Spleen (tissue), 11 donors: ENCODE measurements around the gene NDUFC2. TPM values are rescaled to one million over a fixed set of nuclear protein-coding genes. Genes with fewer than 3 reads are reported as not detected.

Experiments
- DNase-seq: peaks from one replicate; pipeline ENCODE4 v3.0.0-alpha.2; 2020
- H3K27ac ChIP-seq, 8 donors: fragments of 200-600 bp; sonication (generic) in 7 of 8; 1 replicate in 4 of 8; 2 replicates in 4 of 8; pipeline versions ENCODE4 v1.5.0 to v1.8.0; 2016 to 2021; ENCODE audit warnings: inconsistent platforms in 4 of 8, mild to moderate bottlenecking in 4 of 8, moderate library complexity in 1 of 8
- H3K27me3 ChIP-seq, 7 donors: fragments of 200-600 bp; sonication (generic) in 6 of 7; replicated peaks in 1 of 7; 1 replicate in 4 of 7; 2 replicates in 3 of 7; pipeline versions ENCODE4 v1.5.0 to v1.8.0; 2016 to 2021; ENCODE audit warnings: inconsistent platforms in 3 of 7, mild to moderate bottlenecking in 1 of 7
- H3K36me3 ChIP-seq, 6 donors: fragments of 200-600 bp; sonication (generic) in 5 of 6; 1 replicate in 4 of 6; 2 replicates in 2 of 6; pipeline versions ENCODE4 v1.5.0 to v1.8.0; 2016 to 2021; ENCODE audit warnings: inconsistent platforms in 2 of 6
- H3K4me1 ChIP-seq, 6 donors: fragments of 200-600 bp; sonication (generic) in 5 of 6; 1 replicate in 3 of 6; 2 replicates in 3 of 6; pipeline versions ENCODE4 v1.5.0 to v1.8.0; 2016 to 2021; ENCODE audit warnings: inconsistent platforms in 3 of 6
- H3K4me3 ChIP-seq, 8 donors: fragments of 200-600 bp; sonication (generic) in 7 of 8; 1 replicate in 4 of 8; 2 replicates in 4 of 8; pipeline versions ENCODE4 v1.5.0 to v1.8.0; 2016 to 2021; ENCODE audit warnings: inconsistent platforms in 4 of 8, mild to moderate bottlenecking in 4 of 8, moderate library complexity in 2 of 8
- H3K9me3 ChIP-seq, 8 donors: fragments of 200-600 bp; sonication (generic) in 7 of 8; 1 replicate in 4 of 8; 2 replicates in 4 of 8; pipeline versions ENCODE4 v1.5.0 to v1.8.0; 2016 to 2021; ENCODE audit warnings: inconsistent platforms in 4 of 8
- POLR2A ChIP-seq, 3 donors: fragments of 450-650 bp; IDR thresholded peaks; one replicate each; pipeline ENCODE4 v1.5.1; 2017; ENCODE audit warnings: antibody characterized with exemption in 3 of 3, mild to moderate bottlenecking in 1 of 3
- POLR2AphosphoS5 ChIP-seq, 3 donors: sonication (generic); formaldehyde crosslinking; IDR thresholded peaks; one replicate each; pipeline ENCODE4 v1.5.1; 2017; ENCODE audit warnings: antibody characterized with exemption in 3 of 3
- WGBS, 5 donors: extraction: QIAGEN DNeasy Blood & Tissue Kit in 3 of 5; methylation state at CpG; one replicate each; pipeline versions ENCODE4 v1.1.5 to v1.1.7; 2013 to 2018; 5-methylcytosine and 5-hydroxymethylcytosine counted together
- intact Hi-C: fragments of 100-400 bp; cut with DNase I; formaldehyde crosslinking; loops from one replicate; pipeline ENCODE4 v1.15.0; 2023; ENCODE audit warnings: low total_unique reads
- polyA plus RNA-seq, 3 donors: library from polyadenylated mRNA; stranded (reverse); fragments of 200-250 nt; gene quantifications; one replicate each; pipeline ENCODE4 v1.2.1, GENCODE V29; 2013
- total RNA-seq, 7 donors: library from RNA; depleted of rRNA in 3 of 7; stranded (reverse); fragments of >200 nt in 3 of 7; fragmentation: NEBNext Ultra II Directional in 4 of 7; extraction: Animal tissue kit (Norgen Biotek cat#: 25700) in 4 of 7; gene quantifications; one replicate each; pipeline versions ENCODE4 v1.1.0 to v1.2.1, GENCODE V29; 2016 to 2021
- TF ChIP-seq, protein P1 (sequence below), 11 experiments: fragments of 200-600 bp in 7 of 11; fragments of 450-650 bp in 4 of 11; sonication (generic) in 4 of 11; IDR thresholded peaks in 8 of 11; conservative IDR thresholded peaks in 3 of 11; 1 replicate in 7 of 11; 2 replicates in 4 of 11; pipeline versions ENCODE4 v1.4.0 to v1.8.0; 2016 to 2021; ENCODE audit warnings: antibody characterized with exemption in 11 of 11, inconsistent platforms in 4 of 11, mild to moderate bottlenecking in 1 of 11
- donor health status: healthy with polysubstance abuse.
- donor health status: DM: no; HTN: no; CAD: no; lungs with moderate emphysema.
- donor health status: DM: no; HTN: no; CAD: no.
- donor health status: Bipolar disorder and iron deficiency.
- donor health status: healthy.
- donor health status: DM: no; HTN: no; CAD: no.
- donor health status: DM: yes; HTN: yes; CAD: no.

NDUFC2 gene
- total and polyA plus RNA-seq, 10 donors, result 44.1 to 135 (median 94.9) TPM

DNA sequence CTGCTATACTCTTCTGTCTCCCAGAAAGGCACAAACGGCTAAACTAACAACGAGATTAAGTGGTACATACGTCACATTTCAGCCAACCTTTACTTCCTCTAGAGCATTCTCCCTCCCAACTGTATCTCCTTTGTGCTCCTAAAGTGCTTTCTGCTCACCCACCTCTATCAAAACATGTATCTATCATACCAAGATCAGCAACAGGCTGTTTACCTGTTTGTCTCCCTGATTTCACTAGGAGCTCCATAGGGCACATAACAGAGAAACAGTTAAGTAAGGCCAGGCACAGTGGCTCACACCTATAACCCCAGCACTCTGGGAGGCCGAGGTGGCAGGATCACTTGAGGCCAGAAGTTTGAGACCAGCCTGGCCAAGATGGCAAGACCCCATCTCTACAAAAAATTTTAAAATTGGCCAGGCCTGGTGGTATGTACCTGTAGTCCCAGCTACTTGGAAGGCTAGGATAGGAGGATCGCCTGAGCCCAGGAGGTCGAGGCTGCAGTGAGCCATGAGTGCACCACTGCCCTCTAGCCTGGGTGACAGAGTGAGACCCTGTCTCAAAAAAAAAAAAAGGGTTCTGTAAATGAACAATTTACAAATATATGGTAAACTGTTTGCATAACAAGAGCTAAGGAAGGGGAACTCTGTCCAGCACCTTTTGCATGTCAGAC is 2.8 kb downstream of the NDUFC2 start:
- DNase-seq, result no peak
- TF ChIP-seq POLR2AphosphoS5 (IDR thresholded peaks at IDR 0.05), result no peak
- TF ChIP-seq, protein P1, sequence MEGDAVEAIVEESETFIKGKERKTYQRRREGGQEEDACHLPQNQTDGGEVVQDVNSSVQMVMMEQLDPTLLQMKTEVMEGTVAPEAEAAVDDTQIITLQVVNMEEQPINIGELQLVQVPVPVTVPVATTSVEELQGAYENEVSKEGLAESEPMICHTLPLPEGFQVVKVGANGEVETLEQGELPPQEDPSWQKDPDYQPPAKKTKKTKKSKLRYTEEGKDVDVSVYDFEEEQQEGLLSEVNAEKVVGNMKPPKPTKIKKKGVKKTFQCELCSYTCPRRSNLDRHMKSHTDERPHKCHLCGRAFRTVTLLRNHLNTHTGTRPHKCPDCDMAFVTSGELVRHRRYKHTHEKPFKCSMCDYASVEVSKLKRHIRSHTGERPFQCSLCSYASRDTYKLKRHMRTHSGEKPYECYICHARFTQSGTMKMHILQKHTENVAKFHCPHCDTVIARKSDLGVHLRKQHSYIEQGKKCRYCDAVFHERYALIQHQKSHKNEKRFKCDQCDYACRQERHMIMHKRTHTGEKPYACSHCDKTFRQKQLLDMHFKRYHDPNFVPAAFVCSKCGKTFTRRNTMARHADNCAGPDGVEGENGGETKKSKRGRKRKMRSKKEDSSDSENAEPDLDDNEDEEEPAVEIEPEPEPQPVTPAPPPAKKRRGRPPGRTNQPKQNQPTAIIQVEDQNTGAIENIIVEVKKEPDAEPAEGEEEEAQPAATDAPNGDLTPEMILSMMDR (IDR thresholded peaks at IDR 0.05 in 8 of 11, conservative IDR thresholded peaks at IDR 0.05 in 3 of 11), result no peak
- TF ChIP-seq POLR2A (IDR thresholded peaks at IDR 0.05), result no peak
- H3K27ac ChIP-seq, result no peak overlapping the region
- intact Hi-C loops, result no loop called here
- H3K4me1 ChIP-seq, result peaks cover 20 to 73% (median 47%) of the 10 kb centered on the region in 6 donors
- H3K27me3 ChIP-seq, result no peaks in the 10 kb centered on the region
- H3K9me3 ChIP-seq, result no peaks in the 10 kb centered on the region
- peak overlapping the region in 1 of 8 donors; percentile 21 for H3K4me3 ChIP-seq
- 67 to 84% (median 73%) methylated on average over 6 of the region's 6 CpGs for WGBS, 5 donors
- H3K36me3 ChIP-seq, result peaks cover 0 to 22% (median 7%) of the 10 kb centered on the region in 6 donors

DNA sequence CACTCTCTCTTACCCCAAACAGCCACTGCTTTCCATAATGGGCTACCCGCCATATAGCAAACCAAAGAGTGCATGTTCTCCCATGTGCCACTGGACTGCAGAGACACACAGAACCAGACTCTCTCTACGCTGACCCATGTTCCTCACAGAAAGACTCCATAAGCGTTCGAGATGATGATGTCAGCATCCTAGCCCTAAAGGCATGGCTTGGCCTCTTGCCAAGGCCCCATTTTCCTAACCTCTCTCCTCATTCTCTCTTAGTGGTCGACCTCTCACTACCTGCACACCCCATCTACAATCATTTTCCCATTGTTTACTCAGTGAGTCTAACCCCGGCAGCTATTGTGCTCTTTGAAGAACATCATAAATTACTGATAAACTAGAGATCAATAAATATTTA is 4.9 kb downstream of the NDUFC2 start:
- Histone ChIP-seq H3K4me1 (peaks cover 20 to 60% (median 42%) of the 10 kb centered on the region in 6 donors), H3K27ac (no peak overlapping the region), H3K4me3 (no peak overlapping the region), H3K9me3 (no peaks in the 10 kb centered on the region), H3K27me3 (no peaks in the 10 kb centered on the region), H3K36me3 (peaks cover 3 to 43% (median 24%) of the 10 kb centered on the region in 6 donors)
- WGBS, 5 donors, result 87 to 95% (median 89%) methylated on average over 6 of the region's 6 CpGs
- intact Hi-C loops, result no loop called here
- TF ChIP-seq, protein P1 (IDR thresholded peaks at IDR 0.05 in 8 of 11, conservative IDR thresholded peaks at IDR 0.05 in 3 of 11), result no peak
- TF ChIP-seq POLR2AphosphoS5 (IDR thresholded peaks at IDR 0.05) (no peak), POLR2A (IDR thresholded peaks at IDR 0.05) (no peak)
- DNase-seq, result no peak

DNA sequence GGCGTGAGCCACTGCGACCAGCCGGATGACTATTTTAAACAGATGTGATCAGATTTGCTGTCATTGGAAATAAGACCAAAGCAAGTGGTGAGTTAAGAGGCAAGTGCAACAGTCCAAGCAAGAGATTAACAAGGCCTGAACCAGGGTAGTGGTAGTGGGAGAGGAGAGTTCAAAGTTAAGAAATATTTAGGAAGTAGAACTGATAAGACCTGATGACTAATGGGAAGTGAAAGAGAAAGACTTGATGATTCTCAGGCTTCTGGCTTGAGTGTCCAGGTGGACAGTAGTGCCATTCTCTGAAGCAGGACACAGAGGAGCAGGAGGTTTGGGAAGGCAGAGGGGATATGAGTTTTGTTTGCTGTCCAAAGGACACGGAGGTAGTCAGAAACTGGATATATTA is 7.2 kb downstream of the NDUFC2 start:
- Histone ChIP-seq H3K9me3 (no peaks in the 10 kb centered on the region), H3K4me1 (peaks cover 12 to 41% (median 27%) of the 10 kb centered on the region in 6 donors), H3K27me3 (no peaks in the 10 kb centered on the region), H3K27ac (no peak overlapping the region), H3K4me3 (no peak overlapping the region), H3K36me3 (peaks cover 3 to 66% (median 45%) of the 10 kb centered on the region in 6 donors)
- DNase-seq, result no peak
- TF ChIP-seq POLR2AphosphoS5 (IDR thresholded peaks at IDR 0.05) (no peak), POLR2A (IDR thresholded peaks at IDR 0.05) (no peak)
- TF ChIP-seq, protein P1 (IDR thresholded peaks at IDR 0.05 in 8 of 11, conservative IDR thresholded peaks at IDR 0.05 in 3 of 11), result no peak
- 94 to 99% (median 97%) methylated on average over 4 of the region's 4 CpGs for WGBS, 5 donors
- intact Hi-C loops, result no loop called here

DNA sequence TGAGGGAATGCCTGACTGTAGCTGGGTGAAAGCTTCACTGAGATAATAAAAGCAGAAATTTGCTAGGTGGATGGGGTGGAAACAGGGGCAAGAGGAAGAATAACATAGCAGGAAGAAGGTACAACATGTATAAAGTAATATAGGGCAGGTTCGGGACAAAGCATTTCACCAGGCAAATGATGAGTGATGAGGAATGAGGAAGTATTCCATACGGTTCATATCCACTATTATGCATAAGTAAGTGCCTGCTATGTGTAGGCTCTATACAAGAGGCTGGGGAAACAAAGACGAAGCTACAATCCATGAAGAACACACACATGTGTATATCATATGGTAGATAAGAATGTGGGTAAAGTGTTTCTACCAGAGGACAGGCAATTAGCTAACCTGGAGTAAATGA is 7.9 kb downstream of the NDUFC2 start:
- Histone ChIP-seq H3K9me3 (no peaks in the 10 kb centered on the region), H3K4me3 (no peak overlapping the region), H3K36me3 (peaks cover 3 to 74% (median 51%) of the 10 kb centered on the region in 6 donors), H3K27me3 (no peaks in the 10 kb centered on the region), H3K4me1 (peaks cover 5 to 34% (median 19%) of the 10 kb centered on the region in 6 donors), H3K27ac (no peak overlapping the region)
- WGBS, 5 donors, result 73 to 90% (median 77%) methylated on average over 3 of the region's 3 CpGs
- DNase-seq, result no peak
- intact Hi-C loops, result no loop called here
- TF ChIP-seq POLR2AphosphoS5 (IDR thresholded peaks at IDR 0.05) (no peak), POLR2A (IDR thresholded peaks at IDR 0.05) (no peak)
- TF ChIP-seq, protein P1 (IDR thresholded peaks at IDR 0.05 in 8 of 11, conservative IDR thresholded peaks at IDR 0.05 in 3 of 11), result no peak
